ENCODE measurements around the gene AFAP1L2.
"Not testable (repeated sequence)": the region's sequence is repeated elsewhere in the genome, so short reads cannot be mapped to it uniquely, and the experiment has no call there.

AFAP1L2 gene

DNA sequence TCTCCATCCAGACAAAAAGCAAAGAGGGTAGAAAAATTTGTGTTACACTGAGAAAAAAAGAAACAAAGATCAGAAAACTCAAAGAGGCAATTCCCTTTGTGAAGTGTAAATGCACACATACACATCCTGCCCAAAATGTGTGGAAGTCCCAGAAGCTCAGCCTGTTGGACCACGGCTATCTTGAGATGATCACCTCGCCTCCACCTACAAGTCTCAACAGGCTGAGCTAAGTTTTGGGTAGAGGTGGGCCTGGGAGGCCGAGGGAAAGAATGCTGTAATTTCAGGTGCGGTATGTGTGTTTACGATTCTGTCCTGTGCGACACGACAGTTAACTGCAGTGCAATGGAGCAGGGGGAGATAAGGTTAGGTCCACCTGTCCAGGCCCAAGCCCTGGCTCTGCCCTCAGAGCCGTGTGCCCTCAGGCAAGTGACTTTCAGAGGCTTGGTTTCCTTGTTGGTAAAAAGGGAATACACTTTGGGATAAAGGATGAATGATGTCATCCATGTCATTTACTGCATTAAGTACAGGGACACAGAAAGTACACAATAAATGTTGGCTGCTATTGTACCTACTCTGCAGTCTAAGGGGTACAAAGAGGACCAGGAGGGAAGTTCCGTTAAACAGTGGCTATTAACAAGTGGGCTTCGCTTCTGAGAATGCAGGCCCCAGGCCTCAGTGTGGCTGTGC lies 67.3 kb downstream of the AFAP1L2 start:
- Histone ChIP-seq H3K27ac (ENCODE audit: low read depth, low read length) (no peak overlapping the region), H3K27me3 (ENCODE audit: low read length) (no peaks in the 10 kb centered on the region), H3F3A (ENCODE audit: insufficient read depth) (no peaks in the 10 kb centered on the region), H4K20me1 (ENCODE audit: low read depth, low read length) (no peaks in the 10 kb centered on the region), H3K4me2 (ENCODE audit: low read depth, low read length, poor library complexity, severe bottlenecking) (no peak overlapping the region), H3K36me3 (ENCODE audit: low read length) (no peaks in the 10 kb centered on the region), H3K79me2 (ENCODE audit: insufficient read depth, low read length) (no peaks in the 10 kb centered on the region), H3K4me3 (ENCODE audit: insufficient read depth, low read length, poor library complexity, severe bottlenecking) (no peak overlapping the region), H3K9me2 (replicated peaks; ENCODE audit: insufficient read depth, low read length) (no peaks in the 10 kb centered on the region), H2AFZ (ENCODE audit: low read depth, low read length, severe bottlenecking) (no peak overlapping the region), H3K9ac (ENCODE audit: low read length) (no peak overlapping the region), H3K9me3 (ENCODE audit: insufficient read depth, low read length) (no peaks in the 10 kb centered on the region)
- TF ChIP-seq, protein P1, sequence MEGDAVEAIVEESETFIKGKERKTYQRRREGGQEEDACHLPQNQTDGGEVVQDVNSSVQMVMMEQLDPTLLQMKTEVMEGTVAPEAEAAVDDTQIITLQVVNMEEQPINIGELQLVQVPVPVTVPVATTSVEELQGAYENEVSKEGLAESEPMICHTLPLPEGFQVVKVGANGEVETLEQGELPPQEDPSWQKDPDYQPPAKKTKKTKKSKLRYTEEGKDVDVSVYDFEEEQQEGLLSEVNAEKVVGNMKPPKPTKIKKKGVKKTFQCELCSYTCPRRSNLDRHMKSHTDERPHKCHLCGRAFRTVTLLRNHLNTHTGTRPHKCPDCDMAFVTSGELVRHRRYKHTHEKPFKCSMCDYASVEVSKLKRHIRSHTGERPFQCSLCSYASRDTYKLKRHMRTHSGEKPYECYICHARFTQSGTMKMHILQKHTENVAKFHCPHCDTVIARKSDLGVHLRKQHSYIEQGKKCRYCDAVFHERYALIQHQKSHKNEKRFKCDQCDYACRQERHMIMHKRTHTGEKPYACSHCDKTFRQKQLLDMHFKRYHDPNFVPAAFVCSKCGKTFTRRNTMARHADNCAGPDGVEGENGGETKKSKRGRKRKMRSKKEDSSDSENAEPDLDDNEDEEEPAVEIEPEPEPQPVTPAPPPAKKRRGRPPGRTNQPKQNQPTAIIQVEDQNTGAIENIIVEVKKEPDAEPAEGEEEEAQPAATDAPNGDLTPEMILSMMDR (IDR thresholded peaks at IDR 0.05; ENCODE audit: insufficient read depth, low read length, poor library complexity, severe bottlenecking) = no peak
- no peak for TF ChIP-seq EZH2phosphoT487 (conservative IDR thresholded peaks at IDR 0.05; ENCODE audit: low read length)

DNA sequence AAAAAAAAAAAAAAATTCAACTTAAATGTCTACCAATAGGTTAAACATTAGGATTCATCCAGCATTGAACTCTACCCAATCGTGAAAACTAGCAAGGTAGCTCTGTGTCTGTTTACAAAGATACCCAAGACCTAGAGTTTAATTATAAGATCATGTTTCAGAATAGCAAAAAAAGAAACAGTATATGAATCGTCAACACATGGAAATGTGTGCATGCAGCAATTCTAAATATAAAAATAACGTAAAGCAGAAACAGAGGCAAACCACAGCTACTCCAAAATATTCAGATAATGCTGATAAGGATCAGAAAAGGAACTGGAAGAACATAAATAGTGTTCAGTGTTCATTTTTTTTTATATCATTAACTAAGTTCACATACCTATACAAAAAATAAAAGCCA lies 68.7 kb downstream of the AFAP1L2 start:
- no peak overlapping the region for H3K4me3 ChIP-seq (ENCODE audit: insufficient read depth, low read length, poor library complexity, severe bottlenecking)
- no peaks in the 10 kb centered on the region for H4K20me1 ChIP-seq (ENCODE audit: low read depth, low read length)
- H3K9me3 ChIP-seq (ENCODE audit: insufficient read depth, low read length) = no peaks in the 10 kb centered on the region
- TF ChIP-seq, protein P1 (IDR thresholded peaks at IDR 0.05; ENCODE audit: insufficient read depth, low read length, poor library complexity, severe bottlenecking) = no peak
- no peak for TF ChIP-seq EZH2phosphoT487 (conservative IDR thresholded peaks at IDR 0.05; ENCODE audit: low read length)
- H2AFZ ChIP-seq (ENCODE audit: low read depth, low read length, severe bottlenecking) = no peak overlapping the region
- H3K27ac ChIP-seq (ENCODE audit: low read depth, low read length) = no peak overlapping the region
- H3K9ac ChIP-seq (ENCODE audit: low read length) = no peak overlapping the region
- H3K9me2 ChIP-seq (replicated peaks; ENCODE audit: insufficient read depth, low read length) = no peaks in the 10 kb centered on the region
- H3F3A ChIP-seq (ENCODE audit: insufficient read depth) = no peaks in the 10 kb centered on the region
- H3K79me2 ChIP-seq (ENCODE audit: insufficient read depth, low read length) = no peaks in the 10 kb centered on the region
- H3K36me3 ChIP-seq (ENCODE audit: low read length) = no peaks in the 10 kb centered on the region
- no peaks in the 10 kb centered on the region for H3K27me3 ChIP-seq (ENCODE audit: low read length)
- no peak overlapping the region for H3K4me2 ChIP-seq (ENCODE audit: low read depth, low read length, poor library complexity, severe bottlenecking)

DNA sequence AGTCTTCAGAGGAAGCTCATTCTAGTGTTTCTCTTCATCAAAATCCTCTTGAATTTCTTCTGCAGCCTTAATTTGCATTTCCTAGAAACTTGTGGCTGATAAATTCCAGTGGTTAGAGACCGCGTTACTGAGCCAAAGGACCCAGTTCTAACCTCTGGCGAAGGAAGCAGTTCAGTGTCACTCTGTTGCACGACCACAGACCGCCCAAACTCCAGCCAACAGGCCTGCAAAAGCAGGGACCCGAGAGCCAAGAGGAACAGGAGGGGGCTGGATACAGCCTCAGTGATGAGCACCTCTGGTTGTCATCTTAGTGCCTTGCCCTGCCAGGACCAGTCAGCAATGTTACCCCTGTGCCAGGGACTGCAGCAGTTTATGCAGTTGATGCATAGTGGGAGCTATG lies 70.0 kb downstream of the AFAP1L2 start:
- H3K9ac ChIP-seq (ENCODE audit: low read length) = no peak overlapping the region
- TF ChIP-seq, protein P1 (IDR thresholded peaks at IDR 0.05; ENCODE audit: insufficient read depth, low read length, poor library complexity, severe bottlenecking) = no peak
- no peaks in the 10 kb centered on the region for H3K36me3 ChIP-seq (ENCODE audit: low read length)
- no peaks in the 10 kb centered on the region for H3F3A ChIP-seq (ENCODE audit: insufficient read depth)
- no peaks in the 10 kb centered on the region for H4K20me1 ChIP-seq (ENCODE audit: low read depth, low read length)
- no peaks in the 10 kb centered on the region for H3K9me2 ChIP-seq (replicated peaks; ENCODE audit: insufficient read depth, low read length)
- H3K27me3 ChIP-seq (ENCODE audit: low read length) = no peaks in the 10 kb centered on the region
- H3K4me3 ChIP-seq (ENCODE audit: insufficient read depth, low read length, poor library complexity, severe bottlenecking) = no peak overlapping the region
- H3K79me2 ChIP-seq (ENCODE audit: insufficient read depth, low read length) = no peaks in the 10 kb centered on the region
- H3K4me2 ChIP-seq (ENCODE audit: low read depth, low read length, poor library complexity, severe bottlenecking) = no peak overlapping the region
- H2AFZ ChIP-seq (ENCODE audit: low read depth, low read length, severe bottlenecking) = no peak overlapping the region
- no peak overlapping the region for H3K27ac ChIP-seq (ENCODE audit: low read depth, low read length)
- no peaks in the 10 kb centered on the region for H3K9me3 ChIP-seq (ENCODE audit: insufficient read depth, low read length)

DNA sequence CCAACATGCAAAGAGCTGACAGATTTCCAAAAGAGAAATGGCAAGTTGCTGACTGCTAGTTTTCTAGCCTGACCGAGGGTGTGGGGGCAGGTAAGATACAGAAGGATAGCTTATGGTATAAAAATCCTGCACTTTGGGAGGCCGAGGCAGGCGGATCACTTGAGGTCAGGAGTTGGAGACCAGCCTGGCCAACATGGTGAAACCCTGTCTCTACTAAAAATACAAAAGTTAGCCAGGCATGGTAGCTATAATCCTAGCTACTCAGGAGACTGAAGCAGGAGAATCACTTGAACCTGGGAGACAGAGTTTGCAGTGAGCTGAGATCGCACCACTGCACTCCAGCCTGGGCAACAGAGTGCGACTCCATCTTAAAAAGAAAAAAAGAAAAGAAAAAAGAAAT lies 70.9 kb downstream of the AFAP1L2 start:
- not testable (repeated sequence) for H3K9me3 ChIP-seq (ENCODE audit: insufficient read depth, low read length); H3F3A ChIP-seq (ENCODE audit: insufficient read depth); H2AFZ ChIP-seq (ENCODE audit: low read depth, low read length, severe bottlenecking); H3K27ac ChIP-seq (ENCODE audit: low read depth, low read length); H3K4me2 ChIP-seq (ENCODE audit: low read depth, low read length, poor library complexity, severe bottlenecking); H3K9ac ChIP-seq (ENCODE audit: low read length); H3K79me2 ChIP-seq (ENCODE audit: insufficient read depth, low read length); H4K20me1 ChIP-seq (ENCODE audit: low read depth, low read length); H3K4me3 ChIP-seq (ENCODE audit: insufficient read depth, low read length, poor library complexity, severe bottlenecking); H3K27me3 ChIP-seq (ENCODE audit: low read length); H3K36me3 ChIP-seq (ENCODE audit: low read length); H3K9me2 ChIP-seq (replicated peaks; ENCODE audit: insufficient read depth, low read length)

Data from SU-DHL-6 (cell line).